GM20431 (cell line): ENCODE measurements around the gene CEP152.

Source experiments
- in situ Hi-C: fragments of 300-500 bp; cut with MseI, MboI; formaldehyde crosslinking; loops from one replicate; pipeline ENCODE4 v1.15.0; 2020; ENCODE audit warnings: low sequenced_read_pairs; ENCODE audit not compliant: unreplicated experiment

CEP152 gene

GRCh38 chr15:48718646-48719045 lies 92.2 kb downstream of the CEP152 start:
- in situ Hi-C loops, result no loop called here

DNA sequence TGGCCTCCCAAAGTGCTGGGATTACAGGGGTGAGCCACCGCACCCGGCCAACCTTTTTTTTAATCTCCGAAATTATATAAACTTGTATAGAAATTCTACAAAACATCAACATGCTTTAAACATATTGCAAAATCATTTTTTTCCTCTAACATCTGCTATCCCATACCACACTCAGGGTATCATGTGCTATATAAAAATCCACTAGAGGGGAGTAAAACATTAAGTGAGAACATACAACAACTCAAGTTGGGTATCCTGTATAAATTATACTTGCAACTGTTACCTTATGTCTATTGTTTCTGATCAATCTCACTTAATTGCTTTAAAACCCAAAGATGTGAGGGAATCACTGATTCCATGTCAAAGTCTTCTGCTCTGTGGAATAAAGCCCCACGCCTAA lies 93.4 kb downstream of the CEP152 start:
- in situ Hi-C loops, result no loop called here

GRCh38 chr15:48712546-48712945 lies 98.3 kb downstream of the CEP152 start:
- in situ Hi-C loops, result no loop called here

- in situ Hi-C loops, result no loop called here
Observed at GRCh38 chr15:48710952-48711495, 99.8 kb downstream of the CEP152 start.

- in situ Hi-C loops, result no loop called here
Observed at GRCh38 chr15:48708641-48709040, 102.2 kb downstream of the CEP152 start.

- in situ Hi-C loops, result no loop called here
Observed at GRCh38 chr15:48705381-48705780, 105.5 kb downstream of the CEP152 start.

DNA sequence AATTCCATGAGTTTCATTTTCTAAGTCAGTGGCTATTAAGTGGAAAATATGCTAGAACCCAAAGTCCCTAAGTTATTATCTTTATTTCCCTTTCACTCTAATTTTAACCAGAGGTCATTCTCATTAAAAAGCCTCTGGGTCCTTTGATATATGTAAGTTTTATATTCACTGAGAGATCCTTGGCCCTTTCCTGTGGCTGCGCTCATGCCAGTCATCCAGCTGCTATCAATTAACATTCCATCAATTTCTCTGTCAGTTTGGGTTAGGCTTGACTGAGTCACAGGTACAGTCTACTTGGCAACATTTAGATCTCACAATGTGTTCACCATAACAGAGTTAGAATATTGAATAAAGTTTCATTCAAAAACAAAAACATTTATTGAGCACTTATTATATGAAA lies 107.3 kb downstream of the CEP152 start:
- in situ Hi-C loops, result no loop called here

- in situ Hi-C loops, result no loop called here
Observed at GRCh38 chr15:48702569-48703236, 108.2 kb downstream of the CEP152 start.

- in situ Hi-C loops, result no loop called here
Observed at GRCh38 chr15:48696627-48697312, 114.1 kb downstream of the CEP152 start.

DNA sequence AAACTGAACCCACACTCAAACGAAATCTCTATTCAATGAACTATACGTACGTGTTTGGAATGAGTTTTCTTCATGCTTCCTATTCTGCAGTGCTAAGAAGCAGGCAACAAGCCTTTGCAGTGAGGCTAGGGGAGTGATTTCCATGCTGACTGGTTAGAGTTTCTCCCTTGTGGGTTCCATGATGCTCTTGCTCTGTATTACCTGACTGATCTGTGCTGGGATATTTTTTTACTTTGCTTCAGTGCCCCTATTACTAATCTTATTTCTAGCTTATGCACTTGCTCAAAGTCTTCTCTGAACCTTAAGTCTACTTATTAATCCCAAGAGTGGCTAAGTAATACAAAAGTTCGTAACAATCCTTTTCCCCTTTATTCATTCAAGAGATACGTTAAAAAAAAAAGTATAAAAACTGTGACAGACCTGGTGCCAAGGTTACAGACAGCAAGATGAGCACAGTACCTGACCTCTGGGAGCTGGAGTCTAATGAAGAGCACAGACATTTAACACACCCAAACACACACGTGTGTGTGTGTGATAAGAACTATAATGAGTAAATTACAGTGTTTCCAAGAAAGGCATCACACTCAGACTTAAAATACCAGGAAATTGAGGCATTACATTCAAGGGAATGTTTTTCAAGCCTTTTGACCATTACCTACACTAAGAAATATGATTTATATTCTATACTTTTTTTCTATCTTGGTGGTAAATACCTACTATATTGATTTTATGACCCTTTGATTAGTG lies 114.9 kb downstream of the CEP152 start:
- in situ Hi-C loops, result no loop called here

DNA sequence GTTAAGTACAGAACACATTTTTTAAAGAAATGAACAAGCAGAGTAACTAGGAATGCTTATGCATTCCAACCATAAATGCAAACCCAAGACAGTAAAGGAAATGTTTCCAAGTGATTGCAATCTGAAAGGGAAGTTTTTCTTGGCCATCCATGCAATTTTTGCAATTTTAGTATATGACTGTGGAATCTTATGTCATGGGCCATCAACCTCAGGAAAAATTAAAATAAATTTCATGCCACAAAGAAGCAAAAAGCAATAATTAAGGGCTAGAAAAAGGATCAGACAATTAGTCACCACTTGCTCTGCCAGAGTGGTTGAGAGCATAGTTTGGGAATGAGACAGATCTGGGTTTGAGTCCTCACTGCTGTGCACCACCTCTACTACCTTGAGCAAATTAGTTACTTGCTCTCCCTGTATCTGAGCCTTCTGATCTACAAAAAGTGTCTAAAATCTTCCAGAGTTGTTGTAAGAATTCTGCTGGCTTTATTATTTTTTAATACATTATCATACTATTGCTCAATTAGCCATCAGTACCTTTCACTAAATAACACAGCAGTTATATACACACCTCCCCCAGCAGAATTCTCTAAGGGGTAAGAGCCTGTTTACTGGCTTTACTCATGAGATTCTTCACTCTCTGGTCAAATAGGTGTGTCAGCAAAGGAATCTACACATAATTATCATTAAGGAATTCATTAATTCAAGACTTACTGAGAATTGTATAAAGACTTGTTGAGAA lies 115.6 kb downstream of the CEP152 start:
- in situ Hi-C loops, result no loop called here

- in situ Hi-C loops, result no loop called here
Observed at GRCh38 chr15:48693484-48693883, 117.4 kb downstream of the CEP152 start.

DNA sequence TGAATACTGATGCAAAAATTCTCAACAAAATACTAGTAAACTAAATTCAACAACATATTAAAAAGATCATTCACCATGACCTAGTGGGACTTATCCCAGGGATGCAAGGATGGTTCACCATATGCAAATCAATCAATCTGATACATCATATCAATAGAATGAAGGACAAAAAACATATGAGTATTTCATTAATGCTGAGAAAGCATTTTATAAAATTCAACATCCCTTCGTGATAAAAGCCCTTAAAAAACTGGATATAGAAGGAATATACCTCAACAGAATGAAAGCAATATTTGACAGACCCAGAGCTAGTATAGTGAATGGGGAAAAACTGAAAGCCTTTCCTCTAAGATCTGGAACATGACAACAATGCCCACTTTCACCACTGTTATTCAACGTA lies 122.4 kb downstream of the CEP152 start:
- in situ Hi-C loops, result no loop called here
